Measurements from ENCODE around the gene UBN2. TPM values are rescaled to one million over a fixed set of nuclear protein-coding genes. Genes with fewer than 3 reads are reported as not detected.
A peak's percentile ranks its signal among the peaks of the same experiment; 100 is the strongest.

UBN2 gene
- total and polyA plus RNA-seq, 2 of the 13 experiments (the other 11 are each of a cell fraction or from before 2014, with no cell fraction given) = 5.6 to 5.7 TPM

DNA sequence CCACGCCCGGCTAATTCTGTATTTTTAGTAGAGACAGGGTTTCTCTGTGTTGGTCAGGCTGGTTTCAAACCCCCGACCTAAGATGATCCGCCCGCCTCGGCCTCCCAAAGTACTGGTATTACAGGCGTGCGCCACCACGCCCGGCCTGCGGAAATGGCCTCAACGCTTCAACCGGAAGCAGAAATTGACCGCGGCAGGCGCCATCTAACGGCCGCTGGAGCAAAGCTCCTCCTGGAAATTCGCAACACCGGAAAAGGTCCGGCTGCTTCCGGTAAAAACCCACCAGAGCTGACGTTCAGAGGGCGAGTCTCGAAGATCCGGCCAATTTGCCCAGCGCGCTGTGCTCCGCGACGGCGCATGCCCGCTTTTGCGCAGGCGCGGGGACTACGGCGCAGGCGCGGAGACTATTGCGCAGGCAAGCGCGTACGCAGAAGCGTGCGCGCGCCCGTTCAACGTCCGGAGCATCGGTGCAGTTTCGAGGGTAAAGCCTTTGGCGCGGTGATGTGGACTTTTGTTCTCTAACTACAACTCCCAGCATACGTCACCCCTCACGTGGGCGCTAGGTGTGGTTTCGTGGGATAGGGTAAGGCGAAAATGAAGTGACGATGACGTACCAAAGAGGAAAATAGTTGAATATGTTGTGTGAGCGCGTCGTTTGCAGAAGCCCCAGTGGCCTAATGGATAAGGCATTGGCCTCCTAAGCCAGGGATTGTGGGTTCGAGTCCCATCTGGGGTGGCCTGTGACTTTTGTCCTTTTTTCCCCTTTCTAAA lies 109.2 kb downstream of the UBN2 start (continued):
- TF ChIP-seq SATB2 (CRISPR knock-in tag; IDR thresholded peaks at IDR 0.05) (0 out of 2 replicates have a peak, but pooled peaks have one; percentile 31), PHF21A (CRISPR knock-in tag; IDR thresholded peaks at IDR 0.05) (peak; percentile 93), NR1H2 (CRISPR knock-in tag; IDR thresholded peaks at IDR 0.05; ENCODE audit: borderline replicate concordance, low read depth) (no peak), RBM22 (optimal IDR thresholded peaks at IDR 0.05; ENCODE audit: low read length) (peak; percentile 99), FOXJ3 (CRISPR knock-in tag; IDR thresholded peaks at IDR 0.05; ENCODE audit: borderline replicate concordance) (peak; percentile 60; the same call in 1 of the 2 replicates), TRIM24 (CRISPR knock-in tag; IDR thresholded peaks at IDR 0.05) (no peak), ZSCAN31 (CRISPR knock-in tag; IDR thresholded peaks at IDR 0.05; ENCODE audit: low read depth) (peak; percentile 74), PITX1 (CRISPR knock-in tag; IDR thresholded peaks at IDR 0.05) (peak; percentile 79), YY1 (IDR thresholded peaks at IDR 0.05; ENCODE audit: insufficient read depth, insufficient replicate concordance, low read depth, low read length) (peak; percentile 84), GABPA (IDR thresholded peaks at IDR 0.05; ENCODE audit: low read depth, low read length) (peak; percentile 86), GABPA (CRISPR knock-in tag; IDR thresholded peaks at IDR 0.05; ENCODE audit: low read depth) (peak; percentile 96)
- TF ChIP-seq, protein P1, sequence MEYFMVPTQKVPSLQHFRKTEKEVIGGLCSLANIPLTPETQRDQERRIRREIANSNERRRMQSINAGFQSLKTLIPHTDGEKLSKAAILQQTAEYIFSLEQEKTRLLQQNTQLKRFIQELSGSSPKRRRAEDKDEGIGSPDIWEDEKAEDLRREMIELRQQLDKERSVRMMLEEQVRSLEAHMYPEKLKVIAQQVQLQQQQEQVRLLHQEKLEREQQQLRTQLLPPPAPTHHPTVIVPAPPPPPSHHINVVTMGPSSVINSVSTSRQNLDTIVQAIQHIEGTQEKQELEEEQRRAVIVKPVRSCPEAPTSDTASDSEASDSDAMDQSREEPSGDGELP (IDR thresholded peaks at IDR 0.05; ENCODE audit: borderline replicate concordance, low read depth) = no peak
- TF ChIP-seq, protein P2, sequence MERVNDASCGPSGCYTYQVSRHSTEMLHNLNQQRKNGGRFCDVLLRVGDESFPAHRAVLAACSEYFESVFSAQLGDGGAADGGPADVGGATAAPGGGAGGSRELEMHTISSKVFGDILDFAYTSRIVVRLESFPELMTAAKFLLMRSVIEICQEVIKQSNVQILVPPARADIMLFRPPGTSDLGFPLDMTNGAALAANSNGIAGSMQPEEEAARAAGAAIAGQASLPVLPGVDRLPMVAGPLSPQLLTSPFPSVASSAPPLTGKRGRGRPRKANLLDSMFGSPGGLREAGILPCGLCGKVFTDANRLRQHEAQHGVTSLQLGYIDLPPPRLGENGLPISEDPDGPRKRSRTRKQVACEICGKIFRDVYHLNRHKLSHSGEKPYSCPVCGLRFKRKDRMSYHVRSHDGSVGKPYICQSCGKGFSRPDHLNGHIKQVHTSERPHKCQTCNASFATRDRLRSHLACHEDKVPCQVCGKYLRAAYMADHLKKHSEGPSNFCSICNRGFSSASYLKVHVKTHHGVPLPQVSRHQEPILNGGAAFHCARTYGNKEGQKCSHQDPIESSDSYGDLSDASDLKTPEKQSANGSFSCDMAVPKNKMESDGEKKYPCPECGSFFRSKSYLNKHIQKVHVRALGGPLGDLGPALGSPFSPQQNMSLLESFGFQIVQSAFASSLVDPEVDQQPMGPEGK (CRISPR knock-in tag; IDR thresholded peaks at IDR 0.05) = peak; percentile 25; the same call in 1 of the 2 replicates
- TF ChIP-seq, protein P3, sequence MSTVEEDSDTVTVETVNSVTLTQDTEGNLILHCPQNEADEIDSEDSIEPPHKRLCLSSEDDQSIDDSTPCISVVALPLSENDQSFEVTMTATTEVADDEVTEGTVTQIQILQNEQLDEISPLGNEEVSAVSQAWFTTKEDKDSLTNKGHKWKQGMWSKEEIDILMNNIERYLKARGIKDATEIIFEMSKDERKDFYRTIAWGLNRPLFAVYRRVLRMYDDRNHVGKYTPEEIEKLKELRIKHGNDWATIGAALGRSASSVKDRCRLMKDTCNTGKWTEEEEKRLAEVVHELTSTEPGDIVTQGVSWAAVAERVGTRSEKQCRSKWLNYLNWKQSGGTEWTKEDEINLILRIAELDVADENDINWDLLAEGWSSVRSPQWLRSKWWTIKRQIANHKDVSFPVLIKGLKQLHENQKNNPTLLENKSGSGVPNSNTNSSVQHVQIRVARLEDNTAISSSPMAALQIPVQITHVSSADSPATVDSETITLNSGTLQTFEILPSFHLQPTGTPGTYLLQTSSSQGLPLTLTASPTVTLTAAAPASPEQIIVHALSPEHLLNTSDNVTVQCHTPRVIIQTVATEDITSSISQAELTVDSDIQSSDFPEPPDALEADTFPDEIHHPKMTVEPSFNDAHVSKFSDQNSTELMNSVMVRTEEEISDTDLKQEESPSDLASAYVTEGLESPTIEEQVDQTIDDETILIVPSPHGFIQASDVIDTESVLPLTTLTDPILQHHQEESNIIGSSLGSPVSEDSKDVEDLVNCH (CRISPR knock-in tag; IDR thresholded peaks at IDR 0.05) = peak; percentile 86; the same call in 1 of the 2 replicates
- TF ChIP-seq, protein P4, sequence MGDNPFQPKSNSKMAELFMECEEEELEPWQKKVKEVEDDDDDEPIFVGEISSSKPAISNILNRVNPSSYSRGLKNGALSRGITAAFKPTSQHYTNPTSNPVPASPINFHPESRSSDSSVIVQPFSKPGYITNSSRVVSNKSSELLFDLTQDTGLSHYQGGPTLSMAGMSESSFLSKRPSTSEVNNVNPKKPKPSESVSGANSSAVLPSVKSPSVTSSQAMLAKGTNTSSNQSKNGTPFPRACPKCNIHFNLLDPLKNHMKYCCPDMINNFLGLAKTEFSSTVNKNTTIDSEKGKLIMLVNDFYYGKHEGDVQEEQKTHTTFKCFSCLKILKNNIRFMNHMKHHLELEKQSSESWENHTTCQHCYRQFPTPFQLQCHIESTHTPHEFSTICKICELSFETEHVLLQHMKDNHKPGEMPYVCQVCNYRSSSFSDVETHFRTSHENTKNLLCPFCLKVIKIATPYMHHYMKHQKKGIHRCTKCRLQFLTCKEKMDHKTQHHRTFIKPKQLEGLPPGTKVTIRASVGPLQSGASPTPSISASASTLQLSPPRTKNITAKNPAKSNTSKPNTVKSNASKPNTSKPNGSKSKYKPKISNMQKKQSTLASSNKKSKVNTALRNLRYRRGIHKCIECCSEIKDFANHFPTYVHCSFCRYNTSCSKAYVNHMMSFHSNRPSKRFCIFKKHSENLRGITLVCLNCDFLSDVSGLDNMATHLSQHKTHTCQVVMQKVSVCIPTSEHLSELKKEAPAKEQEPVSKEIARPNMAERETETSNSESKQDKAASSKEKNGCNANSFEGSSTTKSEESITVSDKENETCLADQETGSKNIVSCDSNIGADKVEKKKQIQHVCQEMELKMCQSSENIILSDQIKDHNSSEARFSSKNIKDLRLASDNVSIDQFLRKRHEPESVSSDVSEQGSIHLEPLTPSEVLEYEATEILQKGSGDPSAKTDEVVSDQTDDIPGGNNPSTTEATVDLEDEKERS (CRISPR knock-in tag; IDR thresholded peaks at IDR 0.05) = peak; percentile 100
